NCI-H2196 treated with DMSO at 0.1 percent for 48 hours (cell line): ENCODE results near the gene FGL2.
"Not testable (repeated sequence)": the region's sequence is repeated elsewhere in the genome, so short reads cannot be mapped to it uniquely, and the experiment has no call there.

Experiments used
- DNase-seq: peaks from one replicate; lab custom pipeline; 2025; ENCODE audit not compliant: unreplicated experiment; lab: John Stamatoyannopoulos, UW

The FGL2 gene

DNA sequence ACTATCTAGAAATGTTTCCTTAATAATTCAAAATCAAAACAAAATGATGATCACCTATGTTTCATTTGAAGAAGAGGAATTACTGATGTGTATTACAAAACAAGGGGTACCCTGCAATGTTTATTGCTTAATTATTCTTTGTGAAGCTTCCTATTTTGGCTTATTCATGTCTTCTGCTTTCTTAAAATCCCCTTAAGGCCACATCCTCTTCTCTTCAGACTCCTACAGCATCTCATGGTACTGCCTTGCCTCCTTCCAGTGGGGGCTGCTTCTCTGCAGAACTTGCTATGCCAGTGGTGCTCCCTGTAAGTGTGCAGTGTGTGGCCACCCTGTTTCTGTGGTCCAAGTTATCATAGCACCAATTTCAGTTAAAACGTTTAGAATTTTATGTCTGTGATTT, 42.2 kb downstream of the FGL2 start:
- DNase-seq = no peak

DNA sequence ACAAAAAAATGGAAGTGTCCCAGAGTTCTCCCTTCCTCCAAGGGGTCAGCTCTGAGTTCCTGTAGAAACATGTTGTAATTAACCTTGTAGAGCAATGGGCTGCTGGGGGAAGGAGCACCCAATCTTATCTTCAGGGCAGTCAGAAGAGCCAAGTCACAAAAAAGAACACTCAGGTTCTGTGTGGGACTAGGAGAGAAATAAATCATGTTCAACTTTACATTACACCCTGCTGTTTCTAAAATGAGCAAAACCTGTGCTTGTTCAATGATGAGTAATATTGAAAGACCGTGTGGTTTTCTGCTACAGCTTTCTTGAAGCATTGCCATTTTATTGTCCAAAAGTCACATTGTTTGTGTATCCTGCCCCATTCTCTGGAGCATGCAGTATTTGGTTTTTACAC, 42.6 kb downstream of the FGL2 start:
- not testable (repeated sequence) for DNase-seq

DNA sequence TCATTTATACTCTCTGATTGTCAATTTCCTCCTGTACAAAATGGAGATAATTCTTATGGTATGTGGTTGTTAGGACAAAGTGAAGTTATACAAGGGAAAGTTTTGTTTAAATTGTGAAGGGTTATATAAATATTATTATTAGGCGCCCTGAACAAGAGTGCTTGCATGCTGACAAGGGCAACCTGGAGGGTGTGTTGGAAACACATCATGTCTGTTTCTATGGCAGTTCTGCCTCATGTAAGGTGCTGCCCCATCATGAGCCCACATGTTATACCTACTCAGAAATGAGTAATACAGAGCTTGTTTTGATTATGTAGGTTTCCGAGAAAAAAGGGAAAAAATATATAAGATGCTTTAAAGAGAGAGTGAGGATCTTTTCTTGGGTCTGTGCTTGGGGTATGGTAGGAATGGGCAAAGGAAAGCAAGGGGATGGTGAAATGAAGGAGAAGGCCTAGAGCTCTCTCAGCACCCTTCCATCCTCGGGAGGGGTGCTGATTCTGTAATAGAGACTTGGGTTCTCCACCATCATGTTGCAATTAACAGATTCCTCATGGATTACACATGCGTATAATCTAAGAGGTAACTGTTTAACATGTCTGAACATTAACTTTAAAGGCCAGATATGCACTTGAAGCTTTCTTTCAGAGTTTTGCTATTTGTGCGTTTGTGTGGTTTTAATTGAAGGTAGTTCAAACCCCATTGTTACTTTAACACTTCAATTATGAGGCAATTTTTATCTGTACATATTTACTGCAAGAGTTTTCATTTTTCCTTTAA, 43.8 kb downstream of the FGL2 start:
- not testable (repeated sequence) for DNase-seq

DNA sequence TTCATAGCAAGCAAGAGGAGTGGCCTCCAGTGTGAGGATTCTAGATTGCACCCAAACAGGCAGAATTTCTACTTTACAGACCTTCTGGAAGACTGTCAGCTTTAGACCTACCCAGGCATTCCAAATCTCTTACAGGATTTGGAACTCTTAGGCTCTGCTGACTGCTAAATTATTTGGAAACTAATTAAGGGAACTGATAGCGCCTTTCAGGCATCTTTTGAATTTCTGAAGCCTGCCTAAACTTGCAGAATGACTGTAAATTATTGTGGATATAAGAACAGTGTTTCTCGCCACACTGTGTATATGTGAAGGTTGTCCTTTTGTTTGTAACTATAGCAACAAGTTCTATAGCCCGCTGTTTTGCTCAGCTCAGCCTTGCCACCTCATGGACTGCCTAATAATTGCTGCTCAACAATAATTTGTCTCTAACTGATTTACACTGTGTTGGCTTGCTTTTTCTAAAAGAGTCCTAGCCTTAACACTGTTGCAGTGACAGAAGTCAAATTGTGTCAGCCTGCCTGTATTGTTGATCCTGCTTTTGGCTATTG, 44.6 kb downstream of the FGL2 start:
- not testable (repeated sequence) for DNase-seq

DNA sequence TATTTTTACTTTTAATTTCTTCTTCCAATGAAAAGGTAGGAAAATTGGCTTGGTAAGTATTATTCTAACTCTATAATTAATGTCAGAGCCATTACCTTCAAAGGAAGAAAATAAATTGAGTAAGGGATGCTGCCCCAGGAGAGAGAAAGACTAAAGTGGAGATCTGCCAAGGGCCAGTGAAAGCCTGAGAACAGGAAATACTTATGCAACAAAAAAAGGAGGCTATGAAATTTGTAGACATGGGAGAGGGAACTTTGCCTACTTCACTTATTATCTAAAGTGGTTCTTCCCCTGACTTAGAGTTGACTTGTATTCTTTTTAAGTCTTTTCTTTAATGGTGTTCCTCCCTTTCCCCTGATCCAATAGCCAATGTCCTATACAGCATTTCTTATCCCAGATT, 47.4 kb downstream of the FGL2 start:
- not testable (repeated sequence) for DNase-seq
